OCI-LY7 (cell line): ENCODE results near the gene GOSR1.

ENCODE experiments used
- EZH2phosphoT487 ChIP-seq: fragments of 200-600 bp; sonication (generic); IDR thresholded peaks from 2 replicates; pipeline ENCODE4 v1.6.1; 2018; ENCODE audit warnings: low read depth, borderline replicate concordance, mild to moderate bottlenecking, mixed run types, antibody characterized with exemption, low read length, moderate library complexity, mixed read lengths
- TF ChIP-seq, protein P1 (sequence below): fragments of 200-600 bp; sonication (generic); conservative IDR thresholded peaks from 2 replicates; pipeline ENCODE4 v1.5.1; 2014; ENCODE audit warnings: mild to moderate bottlenecking, antibody characterized with exemption, low read length, moderate library complexity, mixed read lengths

DNA sequence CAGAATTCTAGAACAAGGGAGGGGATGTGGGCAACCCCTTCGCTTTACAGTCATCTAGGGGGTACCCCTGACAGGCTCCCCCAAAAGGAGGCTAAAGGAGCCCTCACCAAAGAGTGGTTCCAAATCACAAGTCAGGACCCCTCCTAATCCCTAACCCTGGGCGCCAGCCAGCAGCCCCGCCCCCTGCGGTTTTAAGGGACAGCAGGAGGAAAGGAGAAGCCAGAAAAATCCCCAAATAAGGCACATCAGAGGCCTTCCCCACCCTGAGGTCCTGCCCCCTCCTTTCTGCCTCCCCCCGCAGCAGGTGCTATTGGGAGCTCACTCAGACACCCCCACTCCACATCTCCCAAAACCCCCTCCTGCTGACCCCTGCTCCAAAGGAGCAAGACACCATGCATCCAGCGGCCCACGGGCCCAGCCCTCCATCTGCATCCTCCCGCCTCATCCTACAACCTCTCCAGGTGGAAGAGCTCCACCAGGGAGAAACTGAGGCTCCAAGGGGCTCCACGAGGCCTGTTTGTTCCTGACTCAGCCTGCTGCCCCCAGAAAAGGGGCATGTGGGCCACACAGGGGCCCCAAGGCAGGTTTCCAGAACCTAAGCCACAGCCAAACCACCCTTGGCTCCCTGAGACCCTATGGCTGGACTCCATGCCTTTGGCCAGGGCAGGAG is 93.5 kb downstream of the GOSR1 start:
- TF ChIP-seq, protein P1, sequence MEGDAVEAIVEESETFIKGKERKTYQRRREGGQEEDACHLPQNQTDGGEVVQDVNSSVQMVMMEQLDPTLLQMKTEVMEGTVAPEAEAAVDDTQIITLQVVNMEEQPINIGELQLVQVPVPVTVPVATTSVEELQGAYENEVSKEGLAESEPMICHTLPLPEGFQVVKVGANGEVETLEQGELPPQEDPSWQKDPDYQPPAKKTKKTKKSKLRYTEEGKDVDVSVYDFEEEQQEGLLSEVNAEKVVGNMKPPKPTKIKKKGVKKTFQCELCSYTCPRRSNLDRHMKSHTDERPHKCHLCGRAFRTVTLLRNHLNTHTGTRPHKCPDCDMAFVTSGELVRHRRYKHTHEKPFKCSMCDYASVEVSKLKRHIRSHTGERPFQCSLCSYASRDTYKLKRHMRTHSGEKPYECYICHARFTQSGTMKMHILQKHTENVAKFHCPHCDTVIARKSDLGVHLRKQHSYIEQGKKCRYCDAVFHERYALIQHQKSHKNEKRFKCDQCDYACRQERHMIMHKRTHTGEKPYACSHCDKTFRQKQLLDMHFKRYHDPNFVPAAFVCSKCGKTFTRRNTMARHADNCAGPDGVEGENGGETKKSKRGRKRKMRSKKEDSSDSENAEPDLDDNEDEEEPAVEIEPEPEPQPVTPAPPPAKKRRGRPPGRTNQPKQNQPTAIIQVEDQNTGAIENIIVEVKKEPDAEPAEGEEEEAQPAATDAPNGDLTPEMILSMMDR, result no peak
- no peak for TF ChIP-seq EZH2phosphoT487
